ENCODE measurements around the gene TRAF3.
"Not testable (repeated sequence)": the region's sequence is repeated elsewhere in the genome, so short reads cannot be mapped to it uniquely, and the experiment has no call there.

TRAF3 gene

GRCh38 chr14:102892651-102893050 lies 115.4 kb downstream of the TRAF3 start:
- no peak for DNase-seq (ENCODE audit: low spot score)

- DNase-seq (ENCODE audit: low spot score), result peak; percentile 95
These were observed 116.2 kb downstream of the TRAF3 start for GRCh38 chr14:102893452-102893851.

GRCh38 chr14:102896735-102897134 lies 119.5 kb downstream of the TRAF3 start:
- not testable (repeated sequence) for DNase-seq (ENCODE audit: low spot score)

- no peak for DNase-seq (ENCODE audit: low spot score)
These were observed 120.2 kb downstream of the TRAF3 start for GRCh38 chr14:102897299-102898027.

GRCh38 chr14:102898298-102898697 lies 121.0 kb downstream of the TRAF3 start:
- no peak for DNase-seq (ENCODE audit: low spot score)

- DNase-seq (ENCODE audit: low spot score), result no peak
These were observed 121.7 kb downstream of the TRAF3 start for GRCh38 chr14:102898776-102899515.

GRCh38 chr14:102899516-102899900 lies 122.3 kb downstream of the TRAF3 start:
- no peak for DNase-seq (ENCODE audit: low spot score)

GRCh38 chr14:102900631-102901571 lies 123.7 kb downstream of the TRAF3 start:
- no peak for DNase-seq (ENCODE audit: low spot score)

- no peak for DNase-seq (ENCODE audit: low spot score)
These were observed 124.4 kb downstream of the TRAF3 start for GRCh38 chr14:102901633-102902032.

- DNase-seq (ENCODE audit: low spot score), result no peak
These were observed 124.8 kb downstream of the TRAF3 start for GRCh38 chr14:102902086-102902485.

- DNase-seq (ENCODE audit: low spot score), result no peak
These were observed 125.4 kb downstream of the TRAF3 start for GRCh38 chr14:102902523-102903247.

- DNase-seq (ENCODE audit: low spot score), result no peak
These were observed 126.1 kb downstream of the TRAF3 start for GRCh38 chr14:102903248-102903888.

- no peak for DNase-seq (ENCODE audit: low spot score)
These were observed 126.8 kb downstream of the TRAF3 start for GRCh38 chr14:102903889-102904512.

GRCh38 chr14:102905116-102906108 lies 128.2 kb downstream of the TRAF3 start:
- no peak for DNase-seq (ENCODE audit: low spot score)

GRCh38 chr14:102906616-102907302 lies 129.5 kb downstream of the TRAF3 start:
- no peak for DNase-seq (ENCODE audit: low spot score)

- DNase-seq (ENCODE audit: low spot score), result no peak
These were observed 130.1 kb downstream of the TRAF3 start for GRCh38 chr14:102907303-102907844.

GRCh38 chr14:102907980-102908730 lies 130.9 kb downstream of the TRAF3 start:
- no peak for DNase-seq (ENCODE audit: low spot score)

All from COLO829 (cell line).